Endothelial cell of umbilical vein (primary cell): Measurements from ENCODE around the gene TMEM97. TPM values are rescaled to one million over a fixed set of nuclear protein-coding genes. Genes with fewer than 3 reads are reported as not detected.

Experiments used
- BruUV-seq: library from RNA; stranded (reverse); fragments of 400-500 nt; replicated peaks from 2 replicates; lab custom pipeline; 2021; lab: Mats Ljungman, UMichigan
- CTCF ChIA-PET: fragments of 300-600, 350-600 bp; sonication (Branson Sonifier 250); formaldehyde crosslinking; loops from one replicate; lab custom pipeline; 2021; ENCODE audit warnings: antibody characterized with exemption, inconsistent platforms; lab: Charles Lee
- POLR2A ChIA-PET: fragments of 300-600, 350-600 bp; sonication (Branson Sonifier 250); formaldehyde crosslinking; loops from one replicate; lab custom pipeline; 2021; ENCODE audit warnings: antibody characterized with exemption, inconsistent platforms; lab: Charles Lee
- DNase-seq: peaks from one replicate; pipeline ENCODE4 v3.0.0-alpha.2; 2011; ENCODE audit warnings: low read depth, low spot score
- FAIRE-seq: peaks from 2 replicates; lab custom pipeline; 2011; peaks lifted over from hg19 to GRCh38; lab: Jason Lieb, UNC
- H2AFZ ChIP-seq: 2 replicates; pipeline ENCODE4 v1.6.0; 2012; ENCODE audit warnings: low read depth, low read length, control low read depth, inconsistent platforms
- H3K27ac ChIP-seq: 2 replicates; pipeline ENCODE4 v1.5.1; 2011; ENCODE audit warnings: low read depth, mild to moderate bottlenecking, control low read depth, low read length, moderate library complexity; ENCODE audit not compliant: insufficient read depth
- H3K27me3 ChIP-seq, 2 experiments: 2 replicates each; pipeline versions ENCODE4 v1.6.0 to v1.6.1; 2011; ENCODE audit warnings: low read length in 2 of 2, mixed read lengths in 1 of 2; ENCODE audit not compliant: control insufficient read depth in 2 of 2, insufficient read depth in 2 of 2
- H3K36me3 ChIP-seq, 2 experiments: 2 replicates in 1 of 2; 3 replicates in 1 of 2; pipeline ENCODE4 v1.5.1; 2011; ENCODE audit warnings: low read length in 2 of 2, mild to moderate bottlenecking in 1 of 2, moderate library complexity in 1 of 2; ENCODE audit not compliant: control insufficient read depth in 2 of 2, insufficient read depth in 2 of 2; ENCODE audit errors: extremely low read depth in 1 of 2
- H3K4me1 ChIP-seq: 3 replicates; pipeline ENCODE4 v1.5.1; 2011; ENCODE audit warnings: mild to moderate bottlenecking, low read length; ENCODE audit not compliant: control insufficient read depth, insufficient read depth; ENCODE audit errors: extremely low read depth
- H3K4me2 ChIP-seq: 2 replicates; pipeline ENCODE4 v1.6.1; 2011; ENCODE audit warnings: low read length, control low read depth, mixed read lengths; ENCODE audit not compliant: insufficient read depth
- H3K4me3 ChIP-seq, 3 experiments: fragments of 200-600 bp in 1 of 3; sonication (generic), shearing (Covaris generic) in 1 of 3; replicated peaks in 1 of 3; 2 replicates each; pipeline ENCODE4 v1.5.1; 2011 to 2016; ENCODE audit warnings: control low read depth in 3 of 3, low read length in 3 of 3, mild to moderate bottlenecking in 2 of 3, inconsistent platforms in 1 of 3, low read depth in 1 of 3, moderate library complexity in 1 of 3; ENCODE audit not compliant: insufficient read depth in 1 of 3
- H3K79me2 ChIP-seq: 2 replicates; pipeline ENCODE4 v1.6.0; 2012; ENCODE audit warnings: low read length, inconsistent platforms; ENCODE audit not compliant: control insufficient read depth, insufficient read depth
- H3K9ac ChIP-seq: replicated peaks from 2 replicates; pipeline ENCODE3; 2011; ENCODE audit warnings: low read length, control low read depth; ENCODE audit not compliant: insufficient read depth; ENCODE audit errors: extremely low read depth
- H3K9me1 ChIP-seq: replicated peaks from 3 replicates; pipeline ENCODE4 v1.6.0; 2011; ENCODE audit warnings: mild to moderate bottlenecking, low read length; ENCODE audit not compliant: control insufficient read depth, insufficient read depth; ENCODE audit errors: extremely low read depth
- H3K9me3 ChIP-seq: replicated peaks from 2 replicates; pipeline ENCODE4 v1.5.1; 2012; ENCODE audit warnings: low read length, inconsistent platforms; ENCODE audit not compliant: control insufficient read depth, insufficient read depth
- H4K20me1 ChIP-seq: replicated peaks from 2 replicates; pipeline ENCODE3; 2011; ENCODE audit warnings: mild to moderate bottlenecking, low read length; ENCODE audit not compliant: control insufficient read depth, insufficient read depth; ENCODE audit errors: extremely low read depth
- FOS ChIP-seq: IDR thresholded peaks from 2 replicates; pipeline ENCODE4 v1.6.1; 2011; ENCODE audit warnings: mild to moderate bottlenecking, low read length, moderate library complexity, borderline replicate concordance; ENCODE audit not compliant: insufficient read depth
- JUN ChIP-seq: IDR thresholded peaks from 2 replicates; pipeline ENCODE4 v1.6.1; 2011; ENCODE audit warnings: borderline replicate concordance, low read depth; ENCODE audit not compliant: insufficient read length, insufficient read depth
- MYC ChIP-seq: IDR thresholded peaks from one replicate; pipeline ENCODE4 v1.6.1; 2011; ENCODE audit warnings: mild to moderate bottlenecking, low read depth, low read length
- POLR2A ChIP-seq: IDR thresholded peaks from 2 replicates; pipeline ENCODE4 v1.6.1; 2012; ENCODE audit warnings: low read depth, mild to moderate bottlenecking, control low read depth, low read length
- POLR2AphosphoS5 ChIP-seq: IDR thresholded peaks from 2 replicates; pipeline ENCODE4 v1.6.1; 2012; ENCODE audit warnings: low read depth, mild to moderate bottlenecking, control low read depth, low read length, moderate library complexity; ENCODE audit not compliant: insufficient read depth
- dilution Hi-C: fragments of 300-500 bp; cut with MboI; formaldehyde crosslinking; loops from one replicate; pipeline ENCODE4 v1.15.0; 2019; ENCODE audit warnings: low sequenced_read_pairs; ENCODE audit not compliant: extremely low pct_ligation_motif_present
- intact Hi-C: fragments of 100-400 bp; cut with micrococcal nuclease; formaldehyde crosslinking; loops from one replicate; pipeline ENCODE4 v1.10.0; 2022
- polyA plus RNA-seq, 4 experiments: library from polyadenylated mRNA; depleted of rRNA in 3 of 4; stranded (reverse) in 3 of 4; unstranded in 1 of 4; fragments of >200 nt; gene quantifications; 2 replicates each; pipeline versions ENCODE4 v1.2.1 to v1.2.3, GENCODE V29; 2011 to 2012; ENCODE audit warnings: missing spikeins in 1 of 4
- total RNA-seq: library from RNA; stranded (reverse); gene quantifications from 2 replicates; pipeline ENCODE4 v1.2.3, GENCODE V29; 2021
- TF ChIP-seq, protein P1 (sequence below), 2 donors: IDR thresholded peaks; 1 replicate in 1 of 2; 2 replicates in 1 of 2; pipeline ENCODE4 v1.5.1; 2011; ENCODE audit warnings: low read length in 2 of 2, mild to moderate bottlenecking in 2 of 2, moderate library complexity in 2 of 2, control low read depth in 1 of 2, inconsistent platforms in 1 of 2, low read depth in 1 of 2; ENCODE audit not compliant: insufficient read depth in 1 of 2; ENCODE audit errors: extremely low read depth in 1 of 2

Gene TMEM97
- total and polyA plus RNA-seq, 2 donors (not counting 3 experiments of a cell fraction or from before 2014, with no cell fraction given): 27.0 to 43.5 TPM

DNA sequence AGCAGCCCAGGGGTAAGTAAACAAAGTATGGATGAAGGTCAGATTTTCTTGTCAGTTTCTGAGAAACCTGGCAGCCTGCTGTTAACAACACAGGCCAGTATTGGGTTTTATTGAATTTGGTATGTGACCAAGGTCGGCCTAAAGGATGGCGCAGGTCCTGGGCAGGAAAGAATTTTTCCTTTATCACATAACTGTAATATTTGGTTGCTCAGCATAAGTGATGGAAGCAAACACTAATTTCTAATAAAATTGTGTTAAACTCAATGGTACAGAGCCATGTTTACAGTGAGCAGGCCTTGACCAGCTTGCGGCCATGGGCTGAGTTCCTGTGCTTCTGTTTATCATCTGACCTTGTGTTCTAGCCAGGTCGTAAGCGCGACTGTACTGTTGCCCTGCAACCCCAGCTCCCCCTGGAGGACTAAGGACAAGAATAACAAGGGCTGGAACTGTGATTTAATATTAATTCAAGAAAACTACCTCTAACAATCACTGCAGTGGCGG lies 27.8 kb downstream of the TMEM97 start:
- BruUV-seq: no TSS peak
- peak overlapping the region; percentile 60 for H3K9ac ChIP-seq
- no peaks in the 10 kb centered on the region for H4K20me1 ChIP-seq
- H2AFZ ChIP-seq: no peak overlapping the region
- H3K36me3 ChIP-seq: peaks cover 25 to 41% of the 10 kb centered on the region in 2 experiments
- H3K27me3 ChIP-seq: no peaks in the 10 kb centered on the region
- H3K27ac ChIP-seq: peak overlapping the region; percentile 88
- TF ChIP-seq FOS: no peak
- TF ChIP-seq, protein P1, sequence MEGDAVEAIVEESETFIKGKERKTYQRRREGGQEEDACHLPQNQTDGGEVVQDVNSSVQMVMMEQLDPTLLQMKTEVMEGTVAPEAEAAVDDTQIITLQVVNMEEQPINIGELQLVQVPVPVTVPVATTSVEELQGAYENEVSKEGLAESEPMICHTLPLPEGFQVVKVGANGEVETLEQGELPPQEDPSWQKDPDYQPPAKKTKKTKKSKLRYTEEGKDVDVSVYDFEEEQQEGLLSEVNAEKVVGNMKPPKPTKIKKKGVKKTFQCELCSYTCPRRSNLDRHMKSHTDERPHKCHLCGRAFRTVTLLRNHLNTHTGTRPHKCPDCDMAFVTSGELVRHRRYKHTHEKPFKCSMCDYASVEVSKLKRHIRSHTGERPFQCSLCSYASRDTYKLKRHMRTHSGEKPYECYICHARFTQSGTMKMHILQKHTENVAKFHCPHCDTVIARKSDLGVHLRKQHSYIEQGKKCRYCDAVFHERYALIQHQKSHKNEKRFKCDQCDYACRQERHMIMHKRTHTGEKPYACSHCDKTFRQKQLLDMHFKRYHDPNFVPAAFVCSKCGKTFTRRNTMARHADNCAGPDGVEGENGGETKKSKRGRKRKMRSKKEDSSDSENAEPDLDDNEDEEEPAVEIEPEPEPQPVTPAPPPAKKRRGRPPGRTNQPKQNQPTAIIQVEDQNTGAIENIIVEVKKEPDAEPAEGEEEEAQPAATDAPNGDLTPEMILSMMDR (IDR thresholded peaks at IDR 0.05; ENCODE audit: extremely low read depth in 1 of 2, insufficient read depth in 1 of 2, low read depth in 1 of 2, low read length in 2 of 2): peak; percentile 59 to 61
- no peak for TF ChIP-seq MYC
- TF ChIP-seq JUN: no peak
- no peak for TF ChIP-seq POLR2A
- TF ChIP-seq POLR2AphosphoS5: no peak
- ChIA-PET POLR2A (interaction anchor here (1.3 to 3.3 kb wide), 3 partner anchors 10 to 24 kb away, joined by 4 to 34 read pairs (median 13); partner anchors contain the start of genes IFT20, POLDIP2, SARM1 and TNFAIP1), CTCF (interaction anchor here (0.6 to 3.9 kb wide), 12 partner anchors 9 to 587 kb away, joined by 3 to 31 read pairs (median 6); partner anchors contain the start of genes IFT20, LYRM9, POLDIP2 and TNFAIP1)
- dilution Hi-C loops (no loop called here), intact Hi-C loops (loop anchor here (1.0 to 2.0 kb wide), 6 partner anchors 10 to 541 kb away; partner anchors contain the start of genes LYRM9 and TMEM97)
- H3K4me3 ChIP-seq: no peak overlapping the region
- peaks cover 32% of the 10 kb centered on the region for H3K4me1 ChIP-seq
- H3K79me2 ChIP-seq: no peaks in the 10 kb centered on the region
- no peaks in the 10 kb centered on the region for H3K9me3 ChIP-seq
- H3K9me1 ChIP-seq: no peaks in the 10 kb centered on the region
- FAIRE-seq (no peak), DNase-seq (peak; percentile 90)
- H3K4me2 ChIP-seq: peak overlapping the region; percentile 39
